HEK293 (cell line): ENCODE results near the gene TMEM135.

Experiments
- CTCF ChIA-PET: fragments of 350-600 bp; formaldehyde crosslinking; extraction: SDS; loops from one replicate; lab custom pipeline; 2021; ENCODE audit warnings: antibody characterized with exemption; lab: Yijun Ruan, JAX
- POLR2A ChIA-PET: fragments of 300-600 bp; formaldehyde crosslinking; extraction: SDS; loops from one replicate; lab custom pipeline; 2020; ENCODE audit warnings: antibody characterized with exemption, inconsistent platforms; lab: Yijun Ruan, JAX
- H3K27ac ChIP-seq: fragments of 200-500 bp; sonication (Bioruptor generic); 2 replicates; pipeline ENCODE4 v1.5.1; 2014; ENCODE audit warnings: low read depth, low read length, control low read depth, inconsistent platforms; ENCODE audit errors: extremely low read depth
- H3K36me3 ChIP-seq, 2 experiments: fragments of 200-500 bp in 1 of 2; sonication (Bioruptor generic) in 1 of 2; 1 replicate in 1 of 2; 2 replicates in 1 of 2; pipeline ENCODE4 v1.5.1; 2014 to 2017; ENCODE audit warnings: inconsistent platforms in 2 of 2, low read length in 2 of 2; ENCODE audit not compliant: control insufficient read depth in 2 of 2, insufficient read depth in 1 of 2
- H3K4me1 ChIP-seq: fragments of 200-500 bp; sonication (Bioruptor generic); 2 replicates; pipeline ENCODE4 v1.5.1; 2014; ENCODE audit warnings: mild to moderate bottlenecking, low read length, inconsistent platforms; ENCODE audit not compliant: control insufficient read depth, insufficient read depth
- H3K4me3 ChIP-seq: 2 replicates; pipeline ENCODE4 v1.5.1; 2011; ENCODE audit warnings: low read depth, mild to moderate bottlenecking, control low read depth, low read length, moderate library complexity
- H3K9me3 ChIP-seq: fragments of 200-500 bp; sonication (Bioruptor generic); 2 replicates; pipeline ENCODE4 v1.5.1; 2014; ENCODE audit warnings: low read depth, low read length, inconsistent platforms; ENCODE audit not compliant: control insufficient read depth, insufficient read depth
- GFI1B ChIP-seq: fragments of 450-650 bp; formaldehyde crosslinking; IDR thresholded peaks from 2 replicates; pipeline ENCODE4 v1.5.1; 2016; ENCODE audit warnings: missing biosample characterization, missing genetic modification characterization
- ZBTB7A ChIP-seq: fragments of 450-650 bp; formaldehyde crosslinking; IDR thresholded peaks from 2 replicates; pipeline ENCODE4 v1.5.1; 2016; ENCODE audit warnings: low read depth, missing biosample characterization, missing genetic modification characterization
- ZFP69B ChIP-seq: fragments of 450-650 bp; formaldehyde crosslinking; IDR thresholded peaks from 2 replicates; pipeline ENCODE4 v1.5.1; 2016; ENCODE audit warnings: missing biosample characterization, missing genetic modification characterization
- ZNF10 ChIP-seq: fragments of 450-650 bp; formaldehyde crosslinking; IDR thresholded peaks from 2 replicates; pipeline ENCODE4 v1.5.1; 2017; ENCODE audit warnings: missing biosample characterization, missing genetic modification characterization
- ZNF248 ChIP-seq: fragments of 450-650 bp; formaldehyde crosslinking; IDR thresholded peaks from 2 replicates; pipeline ENCODE4 v1.5.1; 2017; ENCODE audit warnings: missing biosample characterization, missing genetic modification characterization
- ZNF266 ChIP-seq: fragments of 450-650 bp; formaldehyde crosslinking; IDR thresholded peaks from 2 replicates; pipeline ENCODE4 v1.5.1; 2016; ENCODE audit warnings: missing biosample characterization, missing genetic modification characterization, low read depth
- ZNF302 ChIP-seq: fragments of 450-650 bp; formaldehyde crosslinking; IDR thresholded peaks from 2 replicates; pipeline ENCODE4 v1.5.1; 2016; ENCODE audit warnings: missing biosample characterization, missing genetic modification characterization, low read depth
- ZNF366 ChIP-seq: fragments of 450-650 bp; formaldehyde crosslinking; conservative IDR thresholded peaks from 2 replicates; pipeline ENCODE4 v1.5.1; 2016; ENCODE audit warnings: missing biosample characterization, missing genetic modification characterization
- ZNF391 ChIP-seq: fragments of 450-650 bp; formaldehyde crosslinking; IDR thresholded peaks from 2 replicates; pipeline ENCODE4 v1.5.1; 2016; ENCODE audit warnings: low read depth, missing biosample characterization, missing genetic modification characterization, borderline replicate concordance
- ZNF404 ChIP-seq: fragments of 450-650 bp; formaldehyde crosslinking; IDR thresholded peaks from 2 replicates; pipeline ENCODE4 v1.5.1; 2017; ENCODE audit warnings: missing biosample characterization, missing genetic modification characterization
- ZNF510 ChIP-seq: fragments of 450-650 bp; formaldehyde crosslinking; IDR thresholded peaks from 2 replicates; pipeline ENCODE4 v1.5.1; 2018; ENCODE audit warnings: mild to moderate bottlenecking, missing genetic modification characterization, missing biosample characterization; ENCODE audit not compliant: insufficient replicate concordance
- ZNF548 ChIP-seq: fragments of 450-650 bp; formaldehyde crosslinking; IDR thresholded peaks from 2 replicates; pipeline ENCODE4 v1.5.1; 2016; ENCODE audit warnings: missing biosample characterization, missing genetic modification characterization
- ZNF555 ChIP-seq: fragments of 450-650 bp; formaldehyde crosslinking; conservative IDR thresholded peaks from 2 replicates; pipeline ENCODE4 v1.5.1; 2017; ENCODE audit warnings: missing biosample characterization, mild to moderate bottlenecking, missing genetic modification characterization, inconsistent platforms
- ZNF561 ChIP-seq: fragments of 450-650 bp; IDR thresholded peaks from 2 replicates; pipeline ENCODE4 v1.5.1; 2018; ENCODE audit warnings: missing biosample characterization, missing genetic modification characterization, borderline replicate concordance
- ZNF585B ChIP-seq: fragments of 450-650 bp; formaldehyde crosslinking; IDR thresholded peaks from 2 replicates; pipeline ENCODE4 v1.5.1; 2016; ENCODE audit warnings: missing biosample characterization, missing genetic modification characterization
- ZNF626 ChIP-seq: fragments of 450-650 bp; sonication (Bioruptor Pico); formaldehyde crosslinking; IDR thresholded peaks from 2 replicates; pipeline ENCODE4 v1.5.1; 2018; ENCODE audit warnings: missing biosample characterization, missing genetic modification characterization, inconsistent platforms
- ZNF76 ChIP-seq: fragments of 450-650 bp; formaldehyde crosslinking; IDR thresholded peaks from 2 replicates; pipeline ENCODE4; 2016; ENCODE audit warnings: low read depth, missing biosample characterization, missing genetic modification characterization, borderline replicate concordance
- ZNF768 ChIP-seq: fragments of 450-650 bp; formaldehyde crosslinking; IDR thresholded peaks from 2 replicates; pipeline ENCODE4 v1.5.1; 2018; ENCODE audit warnings: missing biosample characterization, mild to moderate bottlenecking, missing genetic modification characterization
- TF ChIP-seq, protein P1 (sequence below): fragments of 450-650 bp; formaldehyde crosslinking; IDR thresholded peaks from 2 replicates; pipeline ENCODE4 v1.5.1; 2016; ENCODE audit warnings: missing biosample characterization, missing genetic modification characterization, borderline replicate concordance
- TF ChIP-seq, protein P2 (sequence below): fragments of 450-650 bp; formaldehyde crosslinking; conservative IDR thresholded peaks from 2 replicates; pipeline ENCODE4 v1.5.1; 2016; ENCODE audit warnings: low read depth, missing biosample characterization, missing genetic modification characterization
- TF ChIP-seq, protein P3 (sequence below): fragments of 450-650 bp; formaldehyde crosslinking; IDR thresholded peaks from 2 replicates; pipeline ENCODE4 v1.5.1; 2016; ENCODE audit warnings: missing biosample characterization, missing genetic modification characterization
- TF ChIP-seq, protein P4 (sequence below): fragments of 450-650 bp; formaldehyde crosslinking; IDR thresholded peaks from 2 replicates; pipeline ENCODE4 v1.5.1; 2016; ENCODE audit warnings: missing biosample characterization, missing genetic modification characterization

TMEM135 gene

DNA sequence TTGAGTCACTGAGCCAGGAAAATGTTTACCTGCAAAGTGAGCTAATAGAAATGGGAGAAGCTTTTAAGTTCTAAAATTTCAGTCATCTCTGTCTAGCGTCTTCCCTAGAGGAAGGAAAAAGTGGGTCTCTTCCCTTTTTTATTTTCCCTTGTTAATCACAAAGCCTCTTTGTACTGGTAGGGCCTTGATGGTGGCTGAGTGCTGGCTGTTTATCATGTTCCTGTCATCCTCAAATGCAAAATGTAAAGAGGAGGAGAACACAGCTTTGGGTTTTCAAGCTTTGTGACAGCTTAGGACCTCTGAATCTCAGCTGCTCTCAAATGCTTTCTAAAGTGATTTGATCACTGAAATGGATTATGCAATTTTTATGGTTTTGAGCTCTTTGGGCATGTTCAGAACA is 222.0 kb downstream of the TMEM135 start (continued):
- no peak for TF ChIP-seq ZNF366 (tag by site-specific recombination)
- no peak for TF ChIP-seq ZNF266
- TF ChIP-seq, all 188 proteins: peak for 0

DNA sequence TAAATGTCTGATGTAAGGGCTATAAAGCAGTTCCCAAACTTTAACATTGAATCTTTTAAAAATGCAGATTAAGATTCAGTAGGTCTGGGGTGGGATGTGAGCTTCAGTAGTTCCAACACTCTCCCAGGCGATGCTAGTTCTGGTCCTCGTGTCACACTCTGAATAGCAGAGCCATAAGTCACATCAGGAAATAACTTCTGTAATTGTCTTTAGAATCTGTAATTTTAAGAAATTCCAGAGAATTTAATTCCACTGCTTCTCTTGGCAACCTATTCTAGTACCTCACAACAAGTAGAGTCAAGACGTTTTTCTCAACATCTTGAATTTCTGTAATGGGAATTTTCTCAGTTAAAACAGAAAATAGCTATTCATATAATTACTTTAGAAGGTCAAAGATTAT is 223.1 kb downstream of the TMEM135 start:
- POLR2A ChIA-PET, result no interaction called here
- no peaks in the 10 kb centered on the region for H3K9me3 ChIP-seq
- no peak overlapping the region for H3K4me3 ChIP-seq
- no peak overlapping the region for H3K27ac ChIP-seq
- H3K36me3 ChIP-seq, result no peaks in the 10 kb centered on the region
- CTCF ChIA-PET, result interaction anchor here (0.6 to 0.7 kb wide), 2 partner anchors 22 to 119 kb away, joined by 3 to 4 read pairs; no protein-coding TSS in a partner anchor
- H3K4me1 ChIP-seq, result no peaks in the 10 kb centered on the region
- no peak for TF ChIP-seq ZNF10 (tag by site-specific recombination)
- no peak for TF ChIP-seq ZNF555
- TF ChIP-seq ZNF391 (tag by site-specific recombination), result no peak
- TF ChIP-seq, protein P1, sequence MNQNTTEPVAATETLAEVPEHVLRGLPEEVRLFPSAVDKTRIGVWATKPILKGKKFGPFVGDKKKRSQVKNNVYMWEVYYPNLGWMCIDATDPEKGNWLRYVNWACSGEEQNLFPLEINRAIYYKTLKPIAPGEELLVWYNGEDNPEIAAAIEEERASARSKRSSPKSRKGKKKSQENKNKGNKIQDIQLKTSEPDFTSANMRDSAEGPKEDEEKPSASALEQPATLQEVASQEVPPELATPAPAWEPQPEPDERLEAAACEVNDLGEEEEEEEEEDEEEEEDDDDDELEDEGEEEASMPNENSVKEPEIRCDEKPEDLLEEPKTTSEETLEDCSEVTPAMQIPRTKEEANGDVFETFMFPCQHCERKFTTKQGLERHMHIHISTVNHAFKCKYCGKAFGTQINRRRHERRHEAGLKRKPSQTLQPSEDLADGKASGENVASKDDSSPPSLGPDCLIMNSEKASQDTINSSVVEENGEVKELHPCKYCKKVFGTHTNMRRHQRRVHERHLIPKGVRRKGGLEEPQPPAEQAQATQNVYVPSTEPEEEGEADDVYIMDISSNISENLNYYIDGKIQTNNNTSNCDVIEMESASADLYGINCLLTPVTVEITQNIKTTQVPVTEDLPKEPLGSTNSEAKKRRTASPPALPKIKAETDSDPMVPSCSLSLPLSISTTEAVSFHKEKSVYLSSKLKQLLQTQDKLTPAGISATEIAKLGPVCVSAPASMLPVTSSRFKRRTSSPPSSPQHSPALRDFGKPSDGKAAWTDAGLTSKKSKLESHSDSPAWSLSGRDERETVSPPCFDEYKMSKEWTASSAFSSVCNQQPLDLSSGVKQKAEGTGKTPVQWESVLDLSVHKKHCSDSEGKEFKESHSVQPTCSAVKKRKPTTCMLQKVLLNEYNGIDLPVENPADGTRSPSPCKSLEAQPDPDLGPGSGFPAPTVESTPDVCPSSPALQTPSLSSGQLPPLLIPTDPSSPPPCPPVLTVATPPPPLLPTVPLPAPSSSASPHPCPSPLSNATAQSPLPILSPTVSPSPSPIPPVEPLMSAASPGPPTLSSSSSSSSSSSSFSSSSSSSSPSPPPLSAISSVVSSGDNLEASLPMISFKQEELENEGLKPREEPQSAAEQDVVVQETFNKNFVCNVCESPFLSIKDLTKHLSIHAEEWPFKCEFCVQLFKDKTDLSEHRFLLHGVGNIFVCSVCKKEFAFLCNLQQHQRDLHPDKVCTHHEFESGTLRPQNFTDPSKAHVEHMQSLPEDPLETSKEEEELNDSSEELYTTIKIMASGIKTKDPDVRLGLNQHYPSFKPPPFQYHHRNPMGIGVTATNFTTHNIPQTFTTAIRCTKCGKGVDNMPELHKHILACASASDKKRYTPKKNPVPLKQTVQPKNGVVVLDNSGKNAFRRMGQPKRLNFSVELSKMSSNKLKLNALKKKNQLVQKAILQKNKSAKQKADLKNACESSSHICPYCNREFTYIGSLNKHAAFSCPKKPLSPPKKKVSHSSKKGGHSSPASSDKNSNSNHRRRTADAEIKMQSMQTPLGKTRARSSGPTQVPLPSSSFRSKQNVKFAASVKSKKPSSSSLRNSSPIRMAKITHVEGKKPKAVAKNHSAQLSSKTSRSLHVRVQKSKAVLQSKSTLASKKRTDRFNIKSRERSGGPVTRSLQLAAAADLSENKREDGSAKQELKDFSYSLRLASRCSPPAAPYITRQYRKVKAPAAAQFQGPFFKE (tag by site-specific recombination), result no peak
- no peak for TF ChIP-seq ZNF585B (tag by site-specific recombination)
- TF ChIP-seq ZNF626, result no peak
- no peak for TF ChIP-seq ZNF510
- no peak for TF ChIP-seq ZFP69B (tag by site-specific recombination)
- no peak for TF ChIP-seq ZNF768
- TF ChIP-seq GFI1B (tag by site-specific recombination), result no peak
- no peak for TF ChIP-seq ZNF404 (tag by site-specific recombination)
- TF ChIP-seq ZBTB7A (tag by site-specific recombination), result no peak

DNA sequence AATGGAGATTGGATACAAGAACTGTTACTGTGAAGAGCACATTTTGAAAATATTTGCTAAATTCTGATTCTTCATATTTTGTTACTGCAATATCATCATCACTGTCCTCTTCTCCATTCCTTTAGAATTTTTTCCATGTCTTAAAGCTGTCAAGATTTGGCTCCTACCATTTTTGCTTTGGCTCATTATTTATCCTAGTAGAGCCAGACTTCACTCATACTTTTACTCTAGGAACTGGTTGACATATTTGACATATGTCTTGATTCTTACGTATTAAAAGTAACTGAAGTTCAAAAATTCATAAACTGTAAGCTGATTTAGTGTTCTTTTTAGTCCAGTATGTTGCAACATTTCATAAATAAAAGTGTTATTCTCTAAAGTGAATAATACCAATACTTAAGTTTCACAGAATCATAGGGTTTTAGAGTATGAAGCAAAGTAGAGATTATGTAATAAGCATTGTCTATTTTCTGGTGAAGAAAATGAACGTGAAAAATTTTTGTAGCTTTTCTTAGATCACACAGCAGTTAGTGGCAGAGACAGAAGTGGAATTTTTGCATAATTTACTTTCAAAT is 225.6 kb downstream of the TMEM135 start:
- no peaks in the 10 kb centered on the region for H3K4me1 ChIP-seq
- TF ChIP-seq ZNF561 (no peak), ZNF302 (tag by site-specific recombination) (no peak), ZNF248 (tag by site-specific recombination) (no peak), ZNF626 (no peak), ZNF548 (tag by site-specific recombination) (no peak), ZNF76 (no peak), ZFP69B (tag by site-specific recombination) (no peak)
- TF ChIP-seq, protein P2, sequence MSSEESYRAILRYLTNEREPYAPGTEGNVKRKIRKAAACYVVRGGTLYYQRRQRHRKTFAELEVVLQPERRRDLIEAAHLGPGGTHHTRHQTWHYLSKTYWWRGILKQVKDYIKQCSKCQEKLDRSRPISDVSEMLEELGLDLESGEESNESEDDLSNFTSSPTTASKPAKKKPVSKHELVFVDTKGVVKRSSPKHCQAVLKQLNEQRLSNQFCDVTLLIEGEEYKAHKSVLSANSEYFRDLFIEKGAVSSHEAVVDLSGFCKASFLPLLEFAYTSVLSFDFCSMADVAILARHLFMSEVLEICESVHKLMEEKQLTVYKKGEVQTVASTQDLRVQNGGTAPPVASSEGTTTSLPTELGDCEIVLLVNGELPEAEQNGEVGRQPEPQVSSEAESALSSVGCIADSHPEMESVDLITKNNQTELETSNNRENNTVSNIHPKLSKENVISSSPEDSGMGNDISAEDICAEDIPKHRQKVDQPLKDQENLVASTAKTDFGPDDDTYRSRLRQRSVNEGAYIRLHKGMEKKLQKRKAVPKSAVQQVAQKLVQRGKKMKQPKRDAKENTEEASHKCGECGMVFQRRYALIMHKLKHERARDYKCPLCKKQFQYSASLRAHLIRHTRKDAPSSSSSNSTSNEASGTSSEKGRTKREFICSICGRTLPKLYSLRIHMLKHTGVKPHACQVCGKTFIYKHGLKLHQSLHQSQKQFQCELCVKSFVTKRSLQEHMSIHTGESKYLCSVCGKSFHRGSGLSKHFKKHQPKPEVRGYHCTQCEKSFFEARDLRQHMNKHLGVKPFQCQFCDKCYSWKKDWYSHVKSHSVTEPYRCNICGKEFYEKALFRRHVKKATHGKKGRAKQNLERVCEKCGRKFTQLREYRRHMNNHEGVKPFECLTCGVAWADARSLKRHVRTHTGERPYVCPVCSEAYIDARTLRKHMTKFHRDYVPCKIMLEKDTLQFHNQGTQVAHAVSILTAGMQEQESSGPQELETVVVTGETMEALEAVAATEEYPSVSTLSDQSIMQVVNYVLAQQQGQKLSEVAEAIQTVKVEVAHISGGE (tag by site-specific recombination), result no peak
- TF ChIP-seq, protein P3, sequence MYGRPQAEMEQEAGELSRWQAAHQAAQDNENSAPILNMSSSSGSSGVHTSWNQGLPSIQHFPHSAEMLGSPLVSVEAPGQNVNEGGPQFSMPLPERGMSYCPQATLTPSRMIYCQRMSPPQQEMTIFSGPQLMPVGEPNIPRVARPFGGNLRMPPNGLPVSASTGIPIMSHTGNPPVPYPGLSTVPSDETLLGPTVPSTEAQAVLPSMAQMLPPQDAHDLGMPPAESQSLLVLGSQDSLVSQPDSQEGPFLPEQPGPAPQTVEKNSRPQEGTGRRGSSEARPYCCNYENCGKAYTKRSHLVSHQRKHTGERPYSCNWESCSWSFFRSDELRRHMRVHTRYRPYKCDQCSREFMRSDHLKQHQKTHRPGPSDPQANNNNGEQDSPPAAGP, result no peak
- TF ChIP-seq, protein P4, sequence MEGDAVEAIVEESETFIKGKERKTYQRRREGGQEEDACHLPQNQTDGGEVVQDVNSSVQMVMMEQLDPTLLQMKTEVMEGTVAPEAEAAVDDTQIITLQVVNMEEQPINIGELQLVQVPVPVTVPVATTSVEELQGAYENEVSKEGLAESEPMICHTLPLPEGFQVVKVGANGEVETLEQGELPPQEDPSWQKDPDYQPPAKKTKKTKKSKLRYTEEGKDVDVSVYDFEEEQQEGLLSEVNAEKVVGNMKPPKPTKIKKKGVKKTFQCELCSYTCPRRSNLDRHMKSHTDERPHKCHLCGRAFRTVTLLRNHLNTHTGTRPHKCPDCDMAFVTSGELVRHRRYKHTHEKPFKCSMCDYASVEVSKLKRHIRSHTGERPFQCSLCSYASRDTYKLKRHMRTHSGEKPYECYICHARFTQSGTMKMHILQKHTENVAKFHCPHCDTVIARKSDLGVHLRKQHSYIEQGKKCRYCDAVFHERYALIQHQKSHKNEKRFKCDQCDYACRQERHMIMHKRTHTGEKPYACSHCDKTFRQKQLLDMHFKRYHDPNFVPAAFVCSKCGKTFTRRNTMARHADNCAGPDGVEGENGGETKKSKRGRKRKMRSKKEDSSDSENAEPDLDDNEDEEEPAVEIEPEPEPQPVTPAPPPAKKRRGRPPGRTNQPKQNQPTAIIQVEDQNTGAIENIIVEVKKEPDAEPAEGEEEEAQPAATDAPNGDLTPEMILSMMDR (tag by site-specific recombination), result no peak

More for the DNA sequence above, 225.6 kb downstream of the TMEM135 start:
- H3K4me3 ChIP-seq, result no peak overlapping the region
- no peaks in the 10 kb centered on the region for H3K36me3 ChIP-seq
- CTCF ChIA-PET, result no interaction called here
- H3K9me3 ChIP-seq, result no peaks in the 10 kb centered on the region
- POLR2A ChIA-PET, result no interaction called here
- H3K27ac ChIP-seq, result no peak overlapping the region
